GM21723 (cell line): ENCODE data around the gene RSPRY1.
"Not testable (repeated sequence)": the region's sequence is repeated elsewhere in the genome, so short reads cannot be mapped to it uniquely, and the experiment has no call there.

Experiments
- ATAC-seq: cut with Tn5 transposase; IDR thresholded peaks from one replicate; pipeline ENCODE4 v1.9.1; 2021; ENCODE audit warnings: mild to moderate bottlenecking, moderate library complexity; ENCODE audit not compliant: unreplicated experiment

RSPRY1 gene

DNA sequence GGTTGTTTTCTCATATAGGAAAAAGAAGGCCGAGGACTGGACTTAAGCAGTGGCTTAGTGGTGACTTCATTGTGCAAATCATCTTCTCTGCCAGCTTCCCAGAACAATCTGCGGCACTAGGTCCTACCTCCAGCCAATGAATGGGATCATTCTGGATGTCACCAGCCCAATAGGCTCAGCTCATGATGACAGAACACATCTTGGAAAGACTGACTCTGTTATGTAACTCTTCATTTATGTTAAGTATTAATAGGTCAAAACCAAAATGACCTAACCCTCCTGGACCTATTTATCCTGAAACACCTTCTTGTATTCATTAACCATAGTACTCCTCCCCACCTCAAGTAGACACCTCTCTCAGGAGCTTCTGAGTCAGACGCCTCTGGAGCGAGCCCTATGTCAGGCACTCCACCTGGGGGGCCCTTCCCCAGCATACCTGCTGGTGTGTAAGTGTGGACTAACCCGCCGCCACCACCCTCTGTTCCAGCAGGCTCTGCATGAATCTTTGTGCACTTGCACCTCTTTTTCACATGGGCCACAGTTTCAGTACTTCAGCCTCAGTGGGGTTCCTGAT, 66.1 kb downstream of the RSPRY1 start:
- no peak for ATAC-seq

DNA sequence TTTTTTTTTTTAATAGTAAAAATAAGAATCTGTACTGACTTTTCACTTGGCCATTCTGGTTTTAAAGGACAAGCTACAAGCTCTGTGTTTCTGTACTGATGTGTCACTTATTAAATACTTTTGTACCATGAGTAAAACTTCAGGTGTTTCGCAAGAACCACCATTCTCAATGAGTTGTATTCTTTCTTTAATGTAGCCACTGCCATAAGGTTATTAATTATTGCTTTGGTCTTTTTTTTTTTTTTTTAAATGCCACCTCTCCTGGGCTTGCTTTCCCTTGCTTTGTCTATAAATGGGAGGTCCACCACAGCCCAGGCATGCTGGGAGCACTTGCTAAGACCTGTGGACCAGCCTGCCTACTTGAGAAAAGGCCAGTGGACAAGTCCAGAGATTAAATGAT, 67.3 kb downstream of the RSPRY1 start:
- ATAC-seq = no peak

DNA sequence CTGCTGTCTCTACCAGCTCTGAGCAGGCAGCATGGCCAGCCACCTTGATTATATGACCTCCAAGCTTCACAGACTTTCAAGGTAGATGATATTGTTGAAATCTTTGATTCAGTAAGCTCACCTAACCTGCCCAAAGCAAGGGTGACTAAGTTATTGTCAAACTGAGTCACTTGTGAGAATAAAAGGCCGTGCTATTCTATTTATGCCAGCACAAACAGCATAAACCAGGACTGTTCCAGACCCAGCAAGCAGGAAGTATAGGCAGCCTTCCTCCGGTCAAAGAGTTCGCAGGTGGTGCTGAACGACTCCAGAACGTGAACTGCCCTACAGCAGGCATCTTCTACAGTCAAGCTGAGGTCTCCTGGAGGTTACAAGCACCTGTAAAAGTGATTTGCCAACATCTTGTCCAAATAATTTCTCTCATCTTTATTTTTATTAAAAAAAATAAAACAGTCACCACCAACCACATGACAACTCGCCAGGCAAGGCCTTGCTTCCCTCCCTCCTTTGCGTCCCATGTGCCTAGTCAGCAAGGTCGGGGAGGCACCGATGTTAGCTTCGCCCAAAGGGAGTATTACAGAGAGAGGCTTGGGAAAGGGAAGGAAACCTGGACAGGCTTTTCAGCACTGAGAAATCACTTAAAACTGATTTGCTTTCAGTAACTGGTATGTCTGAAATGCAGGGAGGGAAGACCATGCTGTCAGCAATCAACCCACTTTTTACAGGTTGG, 69.7 kb downstream of the RSPRY1 start:
- no peak for ATAC-seq

DNA sequence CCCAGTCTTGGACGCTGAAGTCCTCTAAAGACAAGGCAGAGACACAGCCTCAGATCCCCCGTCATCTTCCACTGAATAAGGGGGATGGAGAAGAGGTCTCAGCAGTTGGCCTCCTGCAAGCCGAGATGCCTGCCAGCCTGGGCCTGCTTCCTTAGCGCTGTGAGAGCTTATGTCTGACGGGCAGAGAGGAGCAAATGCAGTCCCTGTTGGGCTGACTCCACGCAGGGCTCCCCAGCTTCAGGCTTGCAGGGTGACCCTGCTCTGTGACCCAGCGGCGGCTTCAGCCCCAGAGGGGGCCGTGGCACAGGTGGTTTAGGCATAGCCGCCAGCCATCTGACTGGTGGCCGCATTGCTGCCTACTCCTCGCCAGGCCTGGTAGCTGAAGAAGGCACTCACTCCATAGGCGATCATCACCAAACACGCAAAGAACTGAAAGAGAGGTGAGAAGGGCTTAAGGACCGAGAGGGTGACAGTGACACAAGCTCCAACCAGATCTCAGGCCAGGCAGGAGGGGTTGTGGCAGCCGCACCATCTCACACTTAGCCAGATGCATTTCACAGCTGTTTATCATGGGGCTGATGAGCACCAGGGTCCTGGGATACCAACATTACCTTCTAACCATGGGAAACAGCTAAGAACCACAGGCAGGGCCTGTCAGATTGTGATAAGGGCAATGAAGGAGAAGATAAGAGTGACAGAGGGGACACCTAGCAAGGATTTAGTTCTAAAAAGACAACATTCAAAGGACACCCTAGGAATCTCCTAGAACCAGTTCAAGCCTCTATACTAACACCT, 70.7 kb downstream of the RSPRY1 start:
- no peak for ATAC-seq

DNA sequence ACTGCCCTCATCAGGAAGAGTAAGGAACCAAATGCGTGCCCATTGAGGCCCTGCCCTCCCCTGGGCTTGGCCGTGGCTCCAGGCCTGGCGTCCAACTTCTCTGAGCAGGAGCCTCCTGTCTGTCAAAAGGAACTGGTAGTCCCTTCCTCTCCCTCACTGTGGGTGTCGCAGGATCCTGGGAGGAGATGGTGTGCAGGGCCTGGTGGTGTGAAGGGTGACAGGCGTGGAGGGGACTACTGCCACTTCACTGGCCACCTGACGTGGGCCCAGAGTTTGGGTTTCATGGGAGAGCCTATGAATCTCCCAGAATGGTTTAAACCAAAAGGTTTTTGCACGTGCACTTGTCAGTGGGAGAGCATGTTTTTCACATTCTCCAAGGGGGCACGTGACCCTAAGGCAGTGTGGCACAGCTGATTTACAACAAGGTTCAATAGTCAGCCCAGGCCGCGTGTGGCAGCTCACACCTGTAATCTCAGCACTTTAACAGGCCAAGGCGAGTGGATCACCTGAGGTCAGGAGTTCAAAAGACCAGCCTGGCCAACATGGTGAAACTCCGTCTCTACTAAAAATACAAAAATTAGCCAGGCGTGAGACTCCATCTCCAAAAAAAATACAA, 71.4 kb downstream of the RSPRY1 start:
- no peak for ATAC-seq

DNA sequence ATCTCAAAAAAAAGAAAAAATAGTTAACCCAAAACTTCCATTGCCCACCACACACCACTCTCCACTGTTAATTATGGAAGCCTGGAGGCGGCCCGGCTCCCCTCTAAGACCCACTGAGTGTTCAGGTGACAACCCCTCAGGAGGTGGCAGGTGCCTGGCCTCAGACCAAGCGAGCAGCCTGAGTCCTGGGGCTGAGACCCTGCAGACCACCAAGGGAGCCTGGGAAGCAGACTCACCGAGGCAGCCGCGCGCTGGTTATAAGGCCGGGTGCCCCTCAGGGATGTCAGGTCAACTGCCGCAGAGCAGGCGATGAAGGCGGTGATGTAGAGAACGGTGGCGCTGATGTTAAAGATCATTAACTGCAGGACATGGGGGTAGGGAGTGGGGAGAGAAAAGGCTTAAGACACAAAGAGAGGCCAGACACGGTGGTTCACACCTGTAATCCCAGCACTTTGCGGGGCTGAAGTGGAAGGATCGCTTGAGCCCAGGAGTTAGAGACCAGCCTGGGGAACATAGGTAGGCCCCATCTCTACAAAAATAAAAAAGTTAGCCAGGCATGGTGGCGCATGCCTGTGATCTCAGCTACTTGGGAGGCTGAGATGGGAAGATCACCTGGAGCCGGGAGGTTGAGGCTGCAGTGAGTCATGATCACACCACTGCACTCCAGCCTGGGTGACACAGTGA, 72.2 kb downstream of the RSPRY1 start:
- no peak for ATAC-seq

DNA sequence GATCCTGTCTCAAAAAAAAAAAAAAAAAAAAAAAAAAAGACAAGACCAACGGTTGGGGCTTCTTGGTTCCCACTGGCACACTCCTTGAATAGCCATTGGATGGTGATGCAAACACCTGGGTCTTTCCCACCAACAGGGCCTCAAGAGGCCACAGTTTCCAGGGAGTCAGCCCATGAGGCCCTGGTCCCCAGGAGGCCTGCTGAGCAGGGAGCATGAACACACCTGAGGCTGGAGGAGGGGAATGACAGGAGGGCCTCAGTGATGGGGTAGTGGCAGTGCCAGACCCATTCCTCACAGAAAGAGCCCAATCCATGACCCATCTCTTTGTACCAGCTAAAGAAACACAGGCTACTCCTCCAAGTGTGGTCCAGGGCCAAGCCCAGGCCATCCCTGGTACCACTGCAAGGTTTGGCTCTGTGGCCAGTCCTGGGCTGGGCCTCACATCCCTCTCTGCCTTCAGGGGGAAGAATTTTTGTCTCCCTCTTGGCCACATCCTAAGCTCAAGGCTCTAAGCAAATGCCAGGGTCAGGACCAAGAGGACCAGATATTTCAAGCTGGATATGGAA, 72.9 kb downstream of the RSPRY1 start:
- no peak for ATAC-seq

DNA sequence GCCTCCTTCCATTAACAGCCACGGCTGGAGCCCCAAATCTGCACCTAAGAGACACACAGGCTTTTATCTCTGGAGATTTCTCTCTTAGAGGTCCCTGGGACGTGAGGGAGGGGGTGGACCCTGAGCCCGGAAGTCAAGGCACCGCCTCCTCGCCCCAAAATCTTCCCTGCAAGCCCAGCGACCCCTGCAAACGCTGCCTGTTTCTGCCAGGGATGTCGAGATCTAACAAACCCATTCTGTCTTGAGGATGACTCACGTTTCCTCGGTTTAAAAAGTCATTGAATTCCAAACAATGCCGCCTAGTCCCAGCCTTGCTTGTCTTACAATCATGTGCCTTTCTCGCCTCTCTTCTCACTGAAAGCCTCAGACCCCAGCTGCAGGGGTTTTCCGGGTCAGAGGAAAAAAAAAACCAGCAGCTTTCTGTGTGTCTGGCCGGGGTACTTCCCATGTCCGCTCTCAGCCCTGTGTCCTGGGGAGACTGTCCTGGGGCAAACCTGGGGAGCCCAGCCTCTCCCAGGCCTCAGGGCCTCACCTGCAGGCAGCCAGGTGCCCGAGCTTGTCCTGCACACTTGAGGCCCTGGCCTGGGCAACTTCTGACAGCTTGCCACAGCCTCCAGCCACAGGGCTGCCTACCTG, 74.3 kb downstream of the RSPRY1 start:
- ATAC-seq = no peak

DNA sequence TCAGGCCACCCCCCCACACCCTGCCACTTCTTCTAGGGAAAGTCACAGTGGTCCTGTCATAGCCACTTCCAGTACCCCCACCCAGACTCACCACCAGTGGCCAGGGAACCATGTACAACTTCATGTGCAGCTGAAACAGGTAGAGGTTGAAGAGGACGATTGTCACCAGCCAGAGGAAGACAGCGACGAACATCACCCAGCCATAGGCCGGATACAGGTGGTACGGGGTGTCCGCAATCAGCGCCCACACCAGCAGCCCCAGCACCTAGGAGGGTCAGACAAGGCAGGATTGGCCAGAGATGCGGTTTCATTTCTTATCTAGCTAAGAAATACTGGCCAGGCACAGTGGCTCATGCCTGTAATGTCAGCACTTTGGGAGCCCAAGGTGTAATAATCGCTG, 75.7 kb downstream of the RSPRY1 start:
- no peak for ATAC-seq

DNA sequence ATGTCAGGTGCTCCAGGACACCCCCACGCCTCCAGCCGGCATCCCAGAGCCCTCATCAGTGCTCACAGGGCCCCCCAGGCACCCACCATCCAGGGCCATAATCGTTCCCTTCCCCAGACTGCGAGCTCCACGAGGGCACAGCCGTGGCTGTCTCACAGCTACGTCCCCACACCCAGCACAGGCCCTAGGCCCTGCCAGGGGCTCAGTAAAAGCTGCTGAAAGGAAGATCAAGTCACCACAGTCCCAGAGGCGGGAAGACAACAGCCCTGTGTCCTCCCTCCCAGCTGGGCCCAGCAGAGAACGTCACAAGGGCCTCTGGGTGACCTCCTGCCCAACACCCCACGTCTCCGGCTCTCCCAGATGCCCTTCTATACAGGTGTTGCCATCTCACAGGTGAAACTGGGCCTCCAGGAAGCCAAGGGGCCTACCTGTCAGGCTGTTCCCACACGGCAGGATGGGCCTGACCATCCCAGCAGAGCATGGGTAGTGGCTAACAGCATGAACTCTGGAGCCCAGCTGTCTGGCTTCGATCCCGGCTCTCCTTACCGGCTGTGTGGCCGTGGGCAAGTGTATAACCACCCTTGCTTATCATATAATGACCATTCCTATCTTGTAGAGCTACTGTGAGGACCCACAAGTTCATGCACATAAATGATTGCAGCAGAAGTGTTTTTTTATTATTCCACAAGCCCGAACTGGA, 76.9 kb downstream of the RSPRY1 start:
- ATAC-seq = no peak

DNA sequence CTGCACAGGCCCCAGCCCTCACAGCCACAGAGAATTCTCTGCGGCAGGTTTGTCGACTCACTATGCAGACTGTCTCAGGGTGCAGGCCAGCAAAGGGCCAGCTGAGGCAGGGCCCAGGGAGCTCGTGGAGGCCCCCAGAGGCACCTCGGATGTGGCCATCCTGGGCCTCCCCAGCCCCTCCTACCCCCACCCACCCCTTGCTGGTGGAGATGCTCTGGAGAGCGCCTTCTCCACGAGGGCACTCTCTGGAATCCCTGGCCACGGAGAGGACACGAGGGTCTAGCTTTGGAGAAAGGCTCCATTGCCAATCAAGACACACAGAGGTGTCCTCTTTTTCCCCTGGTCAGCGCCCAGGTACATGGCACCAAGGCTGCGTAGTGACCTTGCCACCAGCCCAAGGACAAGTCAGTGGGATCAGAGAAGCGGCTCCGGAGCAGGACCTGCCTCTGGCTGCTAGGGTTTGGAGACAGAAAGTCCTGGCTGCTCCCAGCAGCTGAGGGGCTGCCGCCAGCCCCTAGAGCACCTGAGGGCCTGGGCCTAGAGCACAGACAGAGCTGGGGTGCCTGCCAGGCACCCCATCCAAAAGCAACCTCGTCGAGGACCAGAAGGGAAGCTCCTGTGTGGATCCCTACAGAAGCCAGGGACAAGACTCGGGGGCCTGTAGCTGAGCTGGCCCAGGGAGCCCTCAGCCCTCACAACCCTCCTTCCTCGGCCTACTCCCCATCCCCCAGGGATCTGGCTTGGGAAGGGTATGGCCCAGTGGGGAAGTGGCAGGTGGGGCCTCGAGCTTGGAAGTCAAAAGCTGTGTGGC, 77.6 kb downstream of the RSPRY1 start:
- no peak for ATAC-seq

DNA sequence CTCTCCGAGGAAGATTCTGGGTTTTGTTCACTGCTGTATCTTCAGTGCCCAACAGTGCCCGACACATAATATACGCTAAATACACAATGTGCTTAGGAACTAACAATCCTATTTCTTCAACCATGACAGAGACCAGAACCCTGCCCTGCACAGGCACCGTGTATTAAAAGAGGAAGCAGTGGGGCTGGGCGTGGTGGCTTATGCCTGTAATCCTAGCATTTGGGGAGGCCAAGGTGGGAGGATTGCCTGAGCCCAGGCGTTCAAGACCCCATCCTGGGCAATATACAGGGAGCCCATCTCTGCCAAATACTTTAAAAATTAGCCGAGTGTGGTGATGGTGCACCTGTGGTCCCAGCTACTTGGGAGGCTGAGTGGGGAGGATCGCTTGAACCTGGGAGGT, 78.3 kb downstream of the RSPRY1 start:
- ATAC-seq = no peak

DNA sequence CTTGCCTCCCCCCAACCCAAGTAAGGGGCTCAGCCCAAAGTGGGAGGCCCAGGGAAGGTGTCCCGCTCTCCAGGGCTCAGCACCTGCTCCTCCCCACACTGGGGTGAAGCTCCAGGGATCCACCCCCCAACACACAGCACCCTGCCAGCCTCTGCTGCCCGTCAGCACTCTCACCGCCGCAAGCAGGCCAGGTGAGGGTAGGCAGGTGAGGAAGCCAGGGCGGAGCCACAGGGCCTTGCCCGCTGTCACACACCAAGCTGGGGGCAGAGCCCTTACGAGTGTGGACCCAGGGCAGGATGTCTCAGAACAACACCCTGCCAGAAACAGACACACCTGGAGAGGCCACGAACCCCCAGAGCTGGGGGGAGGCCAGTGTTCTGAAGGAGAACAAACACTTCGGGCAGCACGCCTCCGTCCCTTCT, 78.8 kb downstream of the RSPRY1 start:
- no peak for ATAC-seq

DNA sequence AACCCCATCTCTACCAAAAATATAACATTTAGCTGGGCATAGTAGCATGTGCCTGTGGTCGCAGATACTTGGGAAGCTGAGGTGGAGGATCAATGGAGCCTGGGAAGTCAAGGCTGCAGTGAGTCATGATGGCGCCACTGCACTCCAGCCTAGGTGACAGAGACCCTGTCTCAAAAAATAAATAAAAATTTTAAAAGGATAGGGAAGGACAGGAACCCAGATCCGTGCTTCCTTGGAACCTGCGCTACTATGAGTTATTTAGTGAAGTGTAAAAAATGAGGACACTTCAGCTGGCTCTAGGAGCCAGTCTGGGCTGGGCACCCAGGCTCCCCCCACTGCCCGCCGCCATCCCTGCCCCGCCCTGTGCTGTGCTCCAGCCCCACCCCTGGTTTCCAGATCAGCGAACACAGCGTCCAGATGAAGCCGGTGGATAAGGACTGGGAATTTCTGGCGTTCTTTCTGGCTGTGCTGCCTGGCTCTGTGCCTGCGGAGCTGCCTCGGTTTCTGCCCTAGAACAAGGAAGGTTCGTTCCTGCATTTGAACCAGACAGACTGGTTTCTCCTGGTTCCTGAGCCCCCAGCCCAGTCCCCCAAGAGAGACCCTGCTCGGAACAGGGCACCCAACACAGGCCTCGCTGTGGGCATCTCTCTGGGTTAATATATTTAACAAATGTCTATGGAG, 79.9 kb downstream of the RSPRY1 start:
- no peak for ATAC-seq

DNA sequence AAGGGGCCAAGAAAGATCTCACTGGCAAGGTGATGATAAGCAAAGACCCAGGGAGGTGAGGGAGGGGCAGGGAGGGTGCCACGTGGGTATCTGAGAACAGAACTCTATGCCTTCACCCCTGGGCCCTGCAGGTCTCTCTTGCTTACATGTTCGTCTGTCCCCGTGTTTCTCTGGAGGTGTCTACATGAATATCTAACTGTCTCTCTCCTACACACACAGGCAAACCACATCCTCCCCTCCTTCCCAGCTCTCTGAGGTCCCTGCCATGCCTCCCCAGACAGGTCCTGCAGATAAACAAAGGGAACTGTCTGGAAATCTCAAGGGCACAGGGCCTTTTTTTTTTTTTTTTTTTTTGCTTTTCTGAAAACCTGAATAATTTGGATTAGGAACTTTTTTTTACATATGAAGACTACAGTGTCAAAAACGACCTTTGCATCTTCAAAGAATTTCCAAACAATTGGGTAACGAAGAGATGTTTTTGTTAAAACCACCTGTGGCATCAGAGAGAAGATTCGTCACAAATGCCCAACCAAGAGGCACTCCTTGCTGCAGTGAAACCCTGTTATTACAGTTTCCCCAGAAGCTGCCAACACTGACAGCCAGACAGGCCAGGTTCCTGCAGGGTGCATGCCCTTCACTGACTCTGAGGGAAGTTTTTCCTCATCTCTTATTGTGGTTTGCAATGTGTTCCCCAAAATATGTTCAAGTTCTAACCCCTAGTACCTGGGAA, 80.6 kb downstream of the RSPRY1 start:
- no peak for ATAC-seq

DNA sequence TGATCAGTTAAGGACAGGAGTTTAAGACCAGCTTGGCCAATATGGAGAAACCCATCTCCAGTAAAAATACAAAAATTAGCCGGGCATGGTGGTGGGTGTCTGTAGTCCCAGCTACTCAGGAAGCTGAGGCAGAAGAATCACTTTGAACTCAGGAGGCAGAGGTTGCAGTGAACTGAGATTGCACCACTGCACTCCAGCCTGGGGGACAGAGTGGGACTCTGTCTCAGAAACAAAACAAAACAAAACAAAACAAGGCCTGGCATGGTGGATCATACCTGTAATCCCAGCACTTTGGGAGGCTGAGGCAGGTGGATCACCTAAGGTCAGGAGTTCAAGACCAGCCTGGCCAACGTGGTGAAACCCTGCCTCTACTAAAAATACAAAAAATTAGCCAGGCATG, 81.2 kb downstream of the RSPRY1 start:
- not testable (repeated sequence) for ATAC-seq
